HEK293T (cell line): ENCODE results near the gene COL23A1.

ENCODE experiments used
- FOXA1 ChIP-seq: fragments of 450-650 bp; IDR thresholded peaks from 2 replicates; pipeline ENCODE4 v1.6.1; 2016; ENCODE audit warnings: mild to moderate bottlenecking
- FOXK2 ChIP-seq: fragments of 450-650 bp; IDR thresholded peaks from 2 replicates; pipeline ENCODE4 v1.6.1; 2016; ENCODE audit warnings: mild to moderate bottlenecking
- FOXM1 ChIP-seq: fragments of 450-650 bp; IDR thresholded peaks from 2 replicates; pipeline ENCODE4 v1.6.1; 2017; ENCODE audit warnings: mild to moderate bottlenecking, borderline replicate concordance
- NFRKB ChIP-seq: fragments of 450-650 bp; IDR thresholded peaks from 2 replicates; pipeline ENCODE4 v1.6.1; 2016; ENCODE audit warnings: mild to moderate bottlenecking, moderate library complexity
- SP1 ChIP-seq: fragments of 450-650 bp; IDR thresholded peaks from 2 replicates; pipeline ENCODE4 v1.6.1; 2017

- TF ChIP-seq FOXM1 (no peak), FOXK2 (no peak), NFRKB (no peak), SP1 (no peak), FOXA1 (no peak)
Observed at GRCh38 chr5:178192787-178193186, 397.4 kb downstream of the COL23A1 start.
